SH-SY5Y (cell line): ENCODE measurements around the gene NDUFA8.

Source experiments
- GATA2 ChIP-seq: IDR thresholded peaks from 2 replicates; pipeline ENCODE4 v1.6.1; 2011; ENCODE audit warnings: mild to moderate bottlenecking, low read depth, low read length
- GATA3 ChIP-seq: IDR thresholded peaks from 2 replicates; pipeline ENCODE4 v1.6.1; 2011; ENCODE audit warnings: low read depth, mild to moderate bottlenecking, low read length, moderate library complexity

GRCh38 chr9:122200960-122201595, 41.5 kb upstream of the NDUFA8 start:
- TF ChIP-seq GATA2 (no peak), GATA3 (no peak)
